PC-3 (cell line): ENCODE results near the gene NCBP3. TPM values are rescaled to one million over a fixed set of nuclear protein-coding genes. Genes with fewer than 3 reads are reported as not detected.

ENCODE experiments used
- ATAC-seq: fragments of 200-7000 bp; cut with Tn5 transposase; 2 replicates; pipeline ENCODE4 v1.9.1; 2020; ENCODE audit warnings: mild to moderate bottlenecking, moderate library complexity
- BruUV-seq: library from RNA; stranded (reverse); fragments of 400-500 nt; replicated peaks from 2 replicates; lab custom pipeline; 2021; lab: Mats Ljungman, UMichigan
- CTCF ChIA-PET: fragments of 300-600 bp; sonication (Branson Sonifier 250); formaldehyde crosslinking; loops from one replicate; lab custom pipeline; 2022; ENCODE audit warnings: antibody characterized with exemption; lab: Charles Lee
- POLR2A ChIA-PET: fragments of 300-600 bp; sonication (Branson Sonifier 250); formaldehyde crosslinking; loops from one replicate; lab custom pipeline; 2022; ENCODE audit warnings: antibody characterized with exemption; ENCODE audit not compliant: unreplicated experiment; lab: Charles Lee
- DNase-seq: peaks from one replicate; pipeline ENCODE4 v3.0.0-alpha.2; 2015
- H2AFZ ChIP-seq: fragments of 300-600 bp; sonication (generic); 2 replicates; pipeline ENCODE4 v1.6.0; 2016; ENCODE audit warnings: antibody characterized with exemption, low read length
- H3F3A ChIP-seq: fragments of 300-600 bp; sonication (generic); one replicate; pipeline ENCODE4 v1.6.0; 2017; ENCODE audit warnings: antibody characterized with exemption, low read length, control low read depth, mild to moderate bottlenecking; ENCODE audit not compliant: unreplicated experiment
- H3K27ac ChIP-seq: fragments of 300-600 bp; sonication (generic); 2 replicates; pipeline ENCODE4 v1.5.1; 2016; ENCODE audit warnings: mild to moderate bottlenecking, low read length
- H3K27me3 ChIP-seq: fragments of 300-600 bp; sonication (generic); 2 replicates; pipeline ENCODE4 v1.6.1; 2016; ENCODE audit warnings: low read length, mixed read lengths
- H3K36me3 ChIP-seq: fragments of 300-600 bp; sonication (generic); 2 replicates; pipeline ENCODE4 v1.6.1; 2016; ENCODE audit warnings: low read depth, mixed run types, low read length, mixed read lengths
- H3K4me1 ChIP-seq: fragments of 300-600 bp; sonication (generic); 2 replicates; pipeline ENCODE4 v1.5.1; 2016; ENCODE audit warnings: low read length; ENCODE audit not compliant: insufficient read depth
- H3K4me2 ChIP-seq: fragments of 300-600 bp; sonication (generic); 2 replicates; pipeline ENCODE4 v1.6.0; 2016; ENCODE audit warnings: low read length
- H3K4me3 ChIP-seq: fragments of 300-600 bp; sonication (generic); 2 replicates; pipeline ENCODE4 v1.5.1; 2016; ENCODE audit warnings: mild to moderate bottlenecking, low read length, mixed read lengths
- H3K79me2 ChIP-seq: fragments of 300-600 bp; sonication (generic); 2 replicates; pipeline ENCODE4 v1.6.1; 2017; ENCODE audit warnings: low read length, mixed read lengths
- H3K9ac ChIP-seq: fragments of 300-600 bp; sonication (generic); 2 replicates; pipeline ENCODE4 v1.6.0; 2016; ENCODE audit warnings: mild to moderate bottlenecking, low read length
- H3K9me2 ChIP-seq: fragments of 300-600 bp; sonication (generic); replicated peaks from 2 replicates; pipeline ENCODE4 v1.6.1; 2016; ENCODE audit warnings: mixed run types, low read length, mixed read lengths
- H3K9me3 ChIP-seq: fragments of 300-600 bp; sonication (generic); 2 replicates; pipeline ENCODE4 v1.6.1; 2016; ENCODE audit warnings: low read length, mixed read lengths
- H4K20me1 ChIP-seq: fragments of 300-600 bp; sonication (generic); 2 replicates; pipeline ENCODE4 v1.6.1; 2016; ENCODE audit warnings: low read length, mixed read lengths
- CTCF ChIP-seq: fragments of 300-600 bp; sonication (generic); conservative IDR thresholded peaks from 2 replicates; pipeline ENCODE4 v1.5.1; 2017; ENCODE audit warnings: antibody characterized with exemption, low read depth, mild to moderate bottlenecking, low read length
- EZH2 ChIP-seq: fragments of 300-600 bp; sonication (generic); IDR thresholded peaks from one replicate; pipeline ENCODE4 v1.6.1; 2017; ENCODE audit warnings: antibody characterized with exemption, mild to moderate bottlenecking, low read length; ENCODE audit not compliant: unreplicated experiment
- EZH2phosphoT487 ChIP-seq: fragments of 300-600 bp; sonication (generic); IDR thresholded peaks from 2 replicates; pipeline ENCODE4 v1.6.1; 2018; ENCODE audit warnings: mild to moderate bottlenecking, antibody characterized with exemption, low read length, borderline replicate concordance
- intact Hi-C: fragments of 100-400 bp; cut with micrococcal nuclease; formaldehyde crosslinking; loops from 2 replicates; pipeline ENCODE4 v1.9.0; 2023
- total RNA-seq: library from RNA; depleted of rRNA; stranded (reverse); fragments of >200 nt; gene quantifications from 2 replicates; pipeline ENCODE4 v1.2.3, GENCODE V29; 2014

NCBP3 gene
- total RNA-seq, 1 experiment from 2014 or later, result 21.0 TPM

- H3K9ac ChIP-seq, result 0 out of 2 replicates have a peak overlapping the region, but pooled peaks have one; percentile 5
- DNase-seq (peak; percentile 45), ATAC-seq (peak; percentile 9)
- H3K79me2 ChIP-seq, result peaks cover 44% of the 10 kb centered on the region
- intact Hi-C loops, result no loop called here
- H3K9me2 ChIP-seq, result no peaks in the 10 kb centered on the region
- H3K4me1 ChIP-seq, result peaks cover 68% of the 10 kb centered on the region
- no peaks in the 10 kb centered on the region for H3K27me3 ChIP-seq
- H3K4me2 ChIP-seq, result peak overlapping the region; percentile 83
- peak overlapping the region; percentile 79 for H3K4me3 ChIP-seq
- no peak overlapping the region for H2AFZ ChIP-seq
- no TSS peak for BruUV-seq
- ChIA-PET POLR2A (no interaction called here), CTCF (no interaction called here)
- no peaks in the 10 kb centered on the region for H3K9me3 ChIP-seq
- H4K20me1 ChIP-seq, result no peaks in the 10 kb centered on the region
- H3K36me3 ChIP-seq, result no peaks in the 10 kb centered on the region
- no peaks in the 10 kb centered on the region for H3F3A ChIP-seq
- TF ChIP-seq CTCF (no peak), EZH2 (no peak), EZH2phosphoT487 (no peak)
- peak overlapping the region; percentile 27 for H3K27ac ChIP-seq
Measured at GRCh38 chr17:3891626-3892094, 45.6 kb upstream of the NCBP3 start.

GRCh38 chr17:3890878-3891219 is 44.8 kb upstream of the NCBP3 start:
- ChIA-PET CTCF (no interaction called here), POLR2A (no interaction called here)
- Histone ChIP-seq H4K20me1 (no peaks in the 10 kb centered on the region), H3K4me3 (peak overlapping the region; percentile 49; the same call in 1 of the 2 replicates), H3K36me3 (no peaks in the 10 kb centered on the region), H3K27me3 (no peaks in the 10 kb centered on the region), H3K4me1 (peaks cover 68% of the 10 kb centered on the region), H2AFZ (no peak overlapping the region), H3K79me2 (peaks cover 45% of the 10 kb centered on the region), H3K4me2 (peak overlapping the region; percentile 83), H3F3A (no peaks in the 10 kb centered on the region), H3K9me3 (no peaks in the 10 kb centered on the region), H3K9ac (no peak overlapping the region), H3K27ac (peak overlapping the region; percentile 81; the same call in 1 of the 2 replicates), H3K9me2 (no peaks in the 10 kb centered on the region)
- no peak for ATAC-seq
- BruUV-seq, result no TSS peak
- intact Hi-C loops, result no loop called here
- TF ChIP-seq CTCF (no peak), EZH2 (no peak), EZH2phosphoT487 (no peak)
- no peak for DNase-seq

- POLR2A ChIA-PET, result no interaction called here
- H3K9ac ChIP-seq, result peak overlapping the region; percentile 47
- peak overlapping the region; percentile 81 for H3K27ac ChIP-seq
- H3K36me3 ChIP-seq, result no peaks in the 10 kb centered on the region
- H3K4me2 ChIP-seq, result peak overlapping the region; percentile 83
- CTCF ChIA-PET, result interaction anchor here (0.6 kb wide), 1 partner anchor 27 kb away, joined by 4 read pairs; no protein-coding TSS in a partner anchor
- no peak overlapping the region for H2AFZ ChIP-seq
- no peaks in the 10 kb centered on the region for H3F3A ChIP-seq
- H3K9me3 ChIP-seq, result no peaks in the 10 kb centered on the region
- no peaks in the 10 kb centered on the region for H3K27me3 ChIP-seq
- peak overlapping the region; percentile 49; the same call in 1 of the 2 replicates for H3K4me3 ChIP-seq
- no peaks in the 10 kb centered on the region for H4K20me1 ChIP-seq
- intact Hi-C loops, result no loop called here
- ATAC-seq, result peak; percentile 26
- peaks cover 45% of the 10 kb centered on the region for H3K79me2 ChIP-seq
- H3K4me1 ChIP-seq, result peaks cover 66% of the 10 kb centered on the region
- TF ChIP-seq CTCF (no peak), EZH2phosphoT487 (peak; percentile 84)
- DNase-seq, result peak; percentile 87
- no peaks in the 10 kb centered on the region for H3K9me2 ChIP-seq
- no TSS peak for BruUV-seq
Measured at GRCh38 chr17:3890082-3890877, 44.2 kb upstream of the NCBP3 start.
